NCI-H1417 (cell line): ENCODE results near the gene TNFRSF1B.

Experiments used
- DNase-seq, 3 experiments: peaks; one replicate each; lab custom pipeline; 2025; lab: John Stamatoyannopoulos, UW

Gene TNFRSF1B

DNA sequence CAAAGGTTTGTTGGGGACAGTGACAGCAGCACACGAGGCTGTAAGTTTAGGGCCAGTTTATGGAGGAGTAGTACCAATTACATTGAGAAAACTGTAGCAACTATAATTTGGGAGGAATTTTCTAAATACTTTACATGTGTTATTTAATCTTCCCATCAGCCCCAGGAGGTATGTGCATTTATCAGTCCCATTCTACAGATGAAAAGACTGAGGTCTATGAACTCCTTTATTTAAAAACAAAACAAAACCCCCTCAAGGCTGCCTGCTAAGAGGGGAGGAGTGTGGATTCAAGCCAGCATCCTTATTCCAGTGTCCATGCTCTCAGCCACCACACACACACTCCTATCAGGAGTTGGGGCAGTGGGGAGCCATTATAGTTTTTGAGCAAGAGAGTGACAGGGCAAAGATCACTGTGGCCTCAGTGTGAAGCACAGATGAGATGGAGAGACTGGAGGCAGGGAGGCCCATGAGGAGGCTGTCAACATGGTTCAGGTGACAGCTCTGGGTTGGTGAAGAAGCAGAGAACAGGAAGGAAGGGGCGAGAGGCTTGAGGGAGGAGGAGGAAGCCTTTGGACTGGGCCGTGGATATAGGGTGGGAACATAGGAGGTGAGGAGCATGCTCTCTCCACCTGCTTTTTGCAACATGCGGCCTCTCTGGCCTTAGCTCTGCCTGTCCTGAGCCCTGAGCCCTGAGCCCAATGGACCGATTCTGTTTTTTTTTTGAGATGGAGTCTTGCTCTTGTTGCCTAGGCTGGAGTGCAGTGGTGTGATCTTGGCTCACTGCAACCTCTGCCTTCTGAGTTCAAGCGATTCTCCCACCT, 9.7 kb downstream of the TNFRSF1B start:
- DNase-seq: no peak

DNA sequence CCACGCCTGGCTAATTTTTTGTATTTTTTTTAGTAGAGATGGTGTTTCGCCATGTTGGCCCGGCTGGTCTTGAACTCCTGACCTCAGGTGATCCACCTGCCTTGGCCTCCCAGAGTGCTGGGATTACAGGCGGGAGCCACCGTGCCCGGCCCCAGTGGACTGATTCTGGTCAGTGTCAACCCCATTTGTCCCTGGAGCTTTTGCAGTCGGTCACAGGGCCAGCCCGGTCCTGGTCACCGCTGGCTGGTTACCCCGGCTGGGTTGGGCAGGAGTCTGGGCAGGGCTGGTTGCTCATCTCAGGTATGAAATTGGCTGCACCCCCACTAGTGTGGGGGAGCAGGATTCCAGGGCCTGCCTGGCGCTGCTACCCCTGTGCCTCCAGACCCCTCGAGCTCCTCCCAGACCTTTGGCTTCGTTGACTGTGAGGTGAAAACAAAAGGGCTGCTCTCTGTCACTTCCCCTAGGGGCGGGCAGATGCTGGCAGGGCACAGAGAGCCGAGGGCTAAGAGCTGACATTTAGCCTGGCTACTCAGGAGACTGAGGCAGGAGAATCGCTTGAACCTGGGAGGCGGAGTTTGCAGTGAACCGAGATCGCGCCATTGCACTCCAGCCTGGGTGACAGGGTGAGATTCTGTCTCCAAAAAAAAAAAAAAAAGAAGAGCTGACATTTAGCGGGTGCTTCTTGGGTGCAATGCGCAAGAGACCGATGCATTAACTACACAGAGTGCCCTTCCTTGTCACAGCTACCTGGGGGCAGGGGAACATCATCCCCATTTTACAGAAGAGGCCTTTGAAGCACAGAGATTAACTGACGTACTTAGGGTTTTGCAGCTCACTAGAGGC, 10.6 kb downstream of the TNFRSF1B start:
- DNase-seq: peak in 2 of 3 experiments; percentile 17 to 20

DNA sequence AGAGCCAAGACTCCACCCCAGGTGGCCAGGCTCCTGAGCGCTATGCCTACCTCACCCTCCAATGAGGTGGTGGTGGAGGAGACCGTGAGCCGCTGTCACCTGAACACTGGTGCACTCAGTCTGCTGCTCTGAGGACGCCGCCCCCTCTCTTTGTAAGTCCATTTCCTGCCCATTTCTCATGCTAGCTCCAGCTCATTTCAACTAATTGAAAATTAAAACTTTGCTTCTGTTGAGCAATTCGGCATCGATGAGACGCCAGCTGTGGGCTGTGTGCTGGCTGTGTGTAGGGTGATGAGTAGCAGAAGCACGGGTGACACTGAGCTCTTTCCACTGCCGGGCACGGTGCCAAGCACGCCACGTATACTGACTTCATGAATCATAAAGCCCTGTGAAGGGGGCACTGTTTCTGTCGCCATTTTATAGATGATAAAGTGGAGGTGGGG, 11.2 kb downstream of the TNFRSF1B start:
- peak; percentile 57 to 78 (median 73) for DNase-seq

DNA sequence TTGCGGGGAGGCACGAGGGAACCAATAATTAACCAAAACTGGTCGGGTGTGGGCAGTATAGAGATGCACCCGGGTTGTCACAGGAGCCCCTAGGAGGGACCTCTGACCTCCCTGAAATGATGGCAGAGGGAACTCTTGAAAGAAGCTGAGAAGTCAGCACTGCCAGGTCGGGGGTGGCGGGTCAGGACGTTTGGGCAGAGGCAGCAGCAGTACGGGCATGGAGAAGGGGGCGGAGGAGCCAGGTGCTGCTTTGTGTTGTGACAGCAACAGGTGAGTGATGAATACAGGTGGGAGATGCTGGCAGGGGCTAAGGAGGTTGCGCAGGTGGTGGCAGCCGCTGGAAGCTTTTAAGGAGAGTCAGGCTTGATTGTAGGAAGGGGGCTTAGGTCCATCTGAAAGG, 11.7 kb downstream of the TNFRSF1B start:
- DNase-seq: peak; percentile 39 to 75 (median 62)

DNA sequence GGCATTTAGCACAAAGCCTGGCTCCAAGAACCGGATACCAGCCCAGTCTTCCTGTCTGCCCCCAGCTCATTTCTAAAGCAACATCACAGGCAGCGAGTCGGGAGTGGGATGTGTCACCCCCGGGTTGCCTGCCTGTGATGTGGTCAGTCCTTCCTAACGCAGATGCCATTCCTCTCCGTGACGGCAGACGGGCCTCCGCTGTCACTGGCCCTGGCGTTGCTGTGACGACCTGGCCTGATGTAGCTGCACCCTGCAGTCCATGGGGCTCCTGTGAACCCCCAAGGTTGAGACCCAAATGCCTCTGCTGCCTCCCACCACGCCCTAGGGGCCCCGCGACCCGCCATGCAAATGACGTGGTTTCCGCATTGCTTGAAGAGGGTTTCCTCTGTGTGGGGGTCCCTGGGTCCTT, 12.3 kb downstream of the TNFRSF1B start:
- no peak for DNase-seq

DNA sequence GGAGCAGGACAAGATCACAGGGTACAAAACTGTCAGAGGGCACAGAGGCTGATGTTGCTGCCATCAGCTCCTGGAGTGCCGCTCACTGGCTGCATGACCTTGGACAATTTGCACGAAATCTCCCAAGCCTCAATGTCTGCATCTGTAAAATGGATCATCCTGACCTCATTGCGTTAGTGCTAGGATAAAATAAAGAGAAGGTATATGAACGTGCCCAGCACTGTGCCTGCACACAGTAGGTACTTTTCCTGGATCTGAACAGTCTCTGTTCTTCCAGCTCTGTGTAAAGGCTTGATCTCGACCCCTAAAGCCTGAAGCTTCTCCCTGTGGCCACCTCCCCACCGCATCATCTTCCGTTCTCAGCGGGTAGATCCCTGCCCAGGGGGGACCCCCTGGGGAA, 12.9 kb downstream of the TNFRSF1B start:
- no peak for DNase-seq

DNA sequence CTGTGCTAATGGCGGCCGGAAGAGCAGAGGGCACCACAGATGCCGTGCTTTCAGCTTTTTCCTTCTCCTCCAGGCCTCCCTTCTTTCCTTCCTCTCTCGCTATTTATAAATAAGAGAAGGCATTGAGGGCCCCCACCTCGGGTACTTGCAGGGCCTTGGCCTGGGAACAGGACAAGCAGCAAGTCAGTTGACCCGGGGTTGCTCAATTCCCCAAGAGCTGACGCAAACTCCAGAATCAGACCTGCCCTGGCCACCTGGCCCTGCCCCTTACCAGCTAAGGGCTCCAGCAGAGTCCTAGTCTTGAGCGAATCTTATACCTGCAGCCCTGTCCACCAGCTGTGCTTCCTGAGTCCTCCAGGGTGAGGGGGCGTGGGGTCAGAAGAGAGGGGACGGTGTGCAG, 13.5 kb downstream of the TNFRSF1B start:
- no peak for DNase-seq

DNA sequence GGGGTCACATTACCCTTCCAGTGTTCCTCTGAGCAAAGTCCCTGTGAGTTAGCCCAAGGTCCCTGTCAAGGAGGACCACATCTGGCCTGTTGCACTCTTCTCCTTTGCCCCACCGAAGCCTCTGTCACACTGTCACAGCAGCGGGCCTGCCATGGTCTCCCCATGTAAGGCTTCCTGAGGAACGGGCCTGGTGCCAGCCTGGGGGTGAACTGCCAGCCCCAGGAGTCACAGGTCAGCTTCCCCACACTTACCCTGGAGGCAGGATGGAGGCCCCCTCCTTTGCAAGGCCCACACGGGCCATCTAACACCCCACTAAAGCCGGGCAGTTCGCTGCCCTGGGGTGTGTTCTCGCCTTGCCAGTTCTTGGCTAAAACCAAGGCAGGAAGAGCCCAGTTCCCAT, 14.1 kb downstream of the TNFRSF1B start:
- DNase-seq: no peak

DNA sequence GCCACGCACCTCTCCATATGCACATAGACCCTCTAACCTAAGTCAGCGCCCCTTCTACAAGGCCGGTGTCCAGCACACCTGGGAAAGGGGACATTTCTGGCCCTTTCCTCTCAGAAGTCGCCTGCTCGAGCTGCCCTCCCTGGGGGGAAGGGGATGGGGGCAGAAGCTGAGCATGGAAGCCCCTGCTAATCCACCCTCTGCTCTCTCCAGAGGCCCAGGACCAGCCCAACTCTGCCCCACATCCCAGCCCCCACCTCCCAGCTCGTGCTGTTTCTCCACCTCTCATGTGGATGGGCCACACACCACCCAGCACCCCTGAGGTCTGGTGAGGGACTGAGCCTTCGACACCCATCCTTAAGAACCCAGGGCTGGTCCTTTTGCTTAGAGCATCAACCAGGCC, 14.8 kb downstream of the TNFRSF1B start:
- no peak for DNase-seq

DNA sequence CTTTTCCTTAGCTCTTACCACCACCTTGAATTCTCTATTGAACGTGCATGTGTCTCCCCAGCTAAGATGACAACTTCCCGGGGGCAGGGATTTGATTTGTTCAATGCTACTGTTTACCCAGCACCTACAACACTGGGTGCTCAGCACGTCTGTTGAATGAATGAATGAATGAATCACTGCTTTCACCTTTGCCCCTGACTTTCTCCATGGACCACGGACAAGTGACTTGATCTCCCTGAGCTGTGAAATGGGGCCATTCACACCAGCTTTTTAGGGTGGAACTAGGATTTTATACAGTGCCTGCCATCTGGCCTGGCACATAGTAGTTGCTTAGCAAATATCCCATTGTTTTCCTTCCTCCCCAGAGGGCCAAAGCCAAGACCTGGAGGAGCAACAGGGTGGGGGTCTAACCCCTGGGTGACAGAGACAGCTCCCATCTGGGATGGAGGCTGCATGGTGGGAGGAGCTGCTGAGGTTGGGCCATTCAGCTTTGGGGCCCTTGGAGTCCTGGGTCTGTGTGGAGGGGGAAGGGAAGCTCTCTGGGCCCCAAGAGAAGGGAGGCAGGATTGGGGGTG, 15.7 kb downstream of the TNFRSF1B start:
- DNase-seq: no peak

DNA sequence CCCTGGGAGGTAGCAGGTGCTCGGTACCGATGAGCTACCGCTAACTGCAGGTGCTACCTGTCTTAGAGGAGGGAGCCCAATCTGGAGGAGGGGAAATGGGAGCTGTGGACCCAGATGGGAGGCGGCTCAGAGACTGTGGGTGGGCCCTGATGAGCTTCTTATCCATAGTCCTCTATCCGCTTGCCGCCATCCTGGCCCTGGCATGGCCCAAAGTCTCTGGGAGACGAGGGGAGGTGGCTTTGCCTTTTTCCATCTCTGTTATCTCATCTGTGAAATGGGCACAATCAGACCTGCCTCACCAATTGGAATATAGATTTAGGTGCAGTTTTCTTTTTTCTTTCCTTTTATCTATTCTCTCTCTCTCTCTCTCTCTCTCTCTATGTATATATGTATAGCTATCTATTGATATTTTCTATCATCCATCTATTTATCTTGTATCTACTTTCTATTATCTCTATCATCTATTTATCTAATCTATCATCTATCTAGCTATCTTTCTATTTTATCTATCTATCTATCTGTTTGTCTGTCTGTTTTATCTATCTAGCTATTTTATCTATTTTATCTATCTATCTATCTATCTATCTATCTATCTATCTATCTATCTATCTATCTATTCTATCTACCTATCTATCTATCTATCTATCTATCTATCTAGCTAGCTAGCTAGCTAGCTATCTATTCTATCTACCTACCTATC, 16.5 kb downstream of the TNFRSF1B start:
- DNase-seq: no peak

DNA sequence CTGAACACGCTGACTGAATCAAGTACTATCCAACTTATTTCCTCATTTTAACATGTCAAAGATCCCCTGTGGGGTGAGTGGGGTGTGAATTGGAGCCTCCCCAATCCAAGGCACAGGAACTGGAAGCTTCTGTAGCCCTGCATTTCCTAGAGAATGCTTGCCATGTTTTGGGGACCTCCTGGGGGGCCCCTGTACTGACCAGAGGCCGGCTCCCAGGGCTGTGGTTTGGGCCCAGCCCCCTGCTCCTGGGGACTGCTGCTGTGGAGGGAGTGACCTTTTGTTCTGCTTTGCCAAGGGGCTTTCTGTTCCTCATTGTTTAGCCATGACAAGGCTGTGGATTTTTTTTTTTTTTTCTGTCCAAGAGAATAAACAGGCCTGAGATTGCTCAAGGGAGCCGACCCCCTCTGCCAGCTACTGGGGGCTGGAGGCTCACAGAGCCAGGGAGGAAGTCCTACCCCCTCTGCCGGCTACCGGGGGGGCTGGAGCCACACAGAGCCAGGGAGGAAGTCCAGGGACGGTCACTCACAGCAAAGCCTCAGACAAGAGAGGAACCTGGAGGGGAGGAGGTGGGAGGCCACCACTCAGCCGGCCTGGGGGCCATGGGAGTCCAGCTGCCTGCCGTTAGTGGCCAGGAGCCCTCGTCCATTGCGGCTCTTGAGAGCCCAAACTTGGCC, 17.4 kb downstream of the TNFRSF1B start:
- DNase-seq: no peak

DNA sequence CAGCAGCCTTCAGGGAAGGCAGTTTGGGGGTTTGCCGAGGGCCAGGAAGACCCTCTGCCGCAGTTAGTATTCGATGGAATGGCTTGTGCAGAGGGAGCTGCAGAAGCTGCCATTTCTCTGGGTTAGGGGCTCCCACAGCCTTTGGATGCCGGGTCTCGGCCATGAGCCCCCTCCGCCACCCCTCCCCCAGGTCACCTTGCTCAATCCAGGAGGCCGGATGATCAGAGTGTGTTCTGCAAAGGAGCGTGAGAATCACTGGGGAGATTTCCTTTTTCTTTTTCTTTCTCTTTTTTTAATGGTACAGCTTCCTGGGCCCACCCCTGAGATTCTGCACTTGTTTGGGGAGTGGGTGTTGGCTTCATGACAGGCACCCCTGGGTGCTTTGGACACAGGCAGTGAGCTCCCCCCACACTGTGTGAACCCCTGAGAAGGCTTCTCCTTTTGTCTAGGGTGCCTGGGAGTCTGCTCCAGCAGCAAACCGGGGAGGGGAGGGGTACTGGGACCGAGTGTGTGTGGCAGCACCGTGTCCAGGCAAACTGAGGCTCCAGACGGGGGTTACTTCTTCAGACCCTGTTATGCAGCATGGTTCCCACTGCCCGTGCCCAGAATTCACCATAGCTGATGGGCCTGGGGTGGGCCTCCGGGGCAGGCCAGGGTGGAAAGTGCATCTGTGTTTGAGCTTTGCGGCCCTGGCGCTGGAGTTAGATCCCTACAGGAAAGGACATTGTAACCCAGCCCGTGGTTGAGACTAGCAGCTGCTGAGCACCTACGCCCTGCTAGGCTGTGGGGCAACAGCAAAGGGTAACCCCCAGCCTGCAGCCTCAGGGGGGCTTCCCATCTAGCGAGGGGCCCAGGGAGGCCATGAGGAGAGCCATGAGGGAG, 18.5 kb downstream of the TNFRSF1B start:
- DNase-seq: no peak

DNA sequence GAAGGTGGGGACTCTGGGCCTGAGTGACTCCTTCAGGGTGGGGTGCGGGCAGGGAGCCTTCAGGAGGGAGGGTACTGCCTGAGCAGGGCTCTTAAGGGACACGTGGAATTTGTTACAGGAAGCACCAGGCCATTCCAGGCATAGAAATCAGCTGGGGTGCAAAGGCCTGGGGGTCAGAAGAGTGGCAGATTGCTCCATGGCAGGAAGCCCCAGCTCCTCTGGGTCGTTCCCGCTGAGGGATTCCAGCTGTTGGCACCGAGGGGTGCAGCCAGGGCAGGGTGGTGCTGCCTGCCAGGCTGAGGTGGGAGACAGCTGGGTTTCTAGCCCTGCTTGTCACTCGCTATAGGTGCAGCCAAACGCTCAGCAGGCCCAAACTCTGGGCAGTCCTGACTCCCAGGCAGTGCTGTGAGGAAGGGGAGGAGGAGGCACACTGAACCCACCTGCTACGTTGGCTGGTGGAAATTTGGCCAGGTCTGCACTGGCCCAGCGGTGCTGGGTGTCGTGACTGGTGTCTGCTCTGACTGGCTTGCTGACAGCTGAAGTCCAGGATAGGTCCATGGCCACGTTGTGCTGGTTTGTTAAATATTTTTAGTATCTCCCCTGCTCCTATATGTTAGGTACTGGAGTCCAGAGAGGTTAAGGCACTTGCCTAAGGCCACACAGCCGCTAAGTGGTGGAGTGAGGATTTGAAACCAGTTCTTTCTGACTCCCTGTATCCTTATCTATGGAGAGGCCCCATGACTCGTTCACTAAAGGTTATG, 19.3 kb downstream of the TNFRSF1B start:
- DNase-seq: no peak

DNA sequence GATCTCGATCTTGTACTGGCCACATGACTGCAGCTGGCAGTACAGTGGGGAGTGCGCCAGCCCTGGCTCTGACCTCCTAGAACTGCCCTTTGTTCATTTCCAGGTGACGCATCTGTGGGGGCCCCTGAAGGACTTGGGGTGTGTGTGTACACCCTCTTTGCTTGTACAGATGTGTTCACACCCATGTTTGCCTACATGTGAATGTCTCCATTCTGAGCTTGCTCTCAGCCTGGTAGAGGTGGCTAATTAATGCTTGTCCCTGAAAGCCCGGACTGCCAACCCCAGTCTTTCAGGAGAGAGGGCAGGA, 19.8 kb downstream of the TNFRSF1B start:
- DNase-seq: no peak

DNA sequence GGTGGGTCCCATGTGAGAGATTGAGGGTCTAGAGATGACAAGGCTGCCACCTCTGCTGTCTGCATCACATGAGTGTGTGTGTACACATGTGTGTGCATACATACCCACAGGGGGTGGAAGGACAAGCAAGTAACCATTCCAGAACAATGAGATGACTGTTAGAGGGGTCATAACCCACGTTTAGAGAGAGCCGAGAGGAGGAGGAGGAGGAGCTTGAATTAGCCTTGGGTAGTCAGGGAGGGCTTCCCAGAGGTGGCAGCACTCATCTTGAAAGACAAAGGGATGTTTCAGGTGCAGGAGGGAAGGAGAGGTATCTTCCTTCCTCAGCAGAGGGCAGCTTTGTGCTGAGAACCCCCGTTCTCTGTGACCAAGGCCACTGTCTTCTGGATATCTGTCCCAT, 21.3 kb downstream of the TNFRSF1B start:
- DNase-seq: no peak

DNA sequence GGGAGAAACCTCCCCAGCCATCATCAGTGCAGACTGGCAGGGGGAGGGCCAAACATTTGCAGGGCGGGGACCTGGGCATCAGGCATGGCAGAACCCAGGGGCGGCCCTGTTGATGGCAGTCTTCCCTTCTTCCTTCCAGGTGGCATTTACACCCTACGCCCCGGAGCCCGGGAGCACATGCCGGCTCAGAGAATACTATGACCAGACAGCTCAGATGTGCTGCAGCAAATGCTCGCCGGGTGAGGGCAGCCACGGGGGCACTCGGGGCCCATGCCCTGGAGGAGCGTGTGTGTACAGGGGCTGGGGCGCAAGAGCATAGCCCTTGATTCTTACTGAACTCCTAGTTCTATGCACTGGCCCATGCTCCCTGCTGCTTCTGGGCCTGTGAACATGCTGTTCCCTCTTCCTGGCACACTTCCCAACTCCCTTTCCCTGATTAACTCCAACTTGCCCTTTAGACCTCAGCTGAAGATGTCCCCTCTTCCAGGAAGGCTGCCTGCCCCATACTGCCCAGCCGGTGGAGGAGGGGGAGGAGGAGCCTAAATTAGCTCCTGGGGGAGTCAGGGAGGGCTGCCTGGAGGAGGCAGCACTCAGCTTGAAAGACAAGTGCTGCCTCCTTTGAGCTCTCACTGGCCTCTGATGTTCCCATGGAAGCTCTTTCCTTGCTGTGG, 22.0 kb downstream of the TNFRSF1B start:
- DNase-seq: no peak

DNA sequence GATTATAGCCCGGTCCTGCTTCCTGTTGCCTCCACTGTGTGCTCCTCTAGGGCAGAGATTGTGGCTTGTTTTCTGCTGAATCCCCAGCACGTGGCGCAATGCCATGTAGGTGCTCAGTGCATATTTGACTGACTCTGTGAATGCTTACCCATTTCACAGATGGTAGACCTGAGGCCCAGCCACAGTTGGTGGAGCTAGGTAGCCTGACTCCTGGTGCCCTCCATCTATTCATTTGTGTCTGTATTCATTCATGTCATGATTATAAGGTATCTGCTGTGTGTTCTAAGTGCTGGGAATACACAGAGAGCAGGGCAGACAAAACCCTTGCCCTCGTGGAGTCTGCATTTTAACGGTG, 22.5 kb downstream of the TNFRSF1B start:
- DNase-seq: no peak

DNA sequence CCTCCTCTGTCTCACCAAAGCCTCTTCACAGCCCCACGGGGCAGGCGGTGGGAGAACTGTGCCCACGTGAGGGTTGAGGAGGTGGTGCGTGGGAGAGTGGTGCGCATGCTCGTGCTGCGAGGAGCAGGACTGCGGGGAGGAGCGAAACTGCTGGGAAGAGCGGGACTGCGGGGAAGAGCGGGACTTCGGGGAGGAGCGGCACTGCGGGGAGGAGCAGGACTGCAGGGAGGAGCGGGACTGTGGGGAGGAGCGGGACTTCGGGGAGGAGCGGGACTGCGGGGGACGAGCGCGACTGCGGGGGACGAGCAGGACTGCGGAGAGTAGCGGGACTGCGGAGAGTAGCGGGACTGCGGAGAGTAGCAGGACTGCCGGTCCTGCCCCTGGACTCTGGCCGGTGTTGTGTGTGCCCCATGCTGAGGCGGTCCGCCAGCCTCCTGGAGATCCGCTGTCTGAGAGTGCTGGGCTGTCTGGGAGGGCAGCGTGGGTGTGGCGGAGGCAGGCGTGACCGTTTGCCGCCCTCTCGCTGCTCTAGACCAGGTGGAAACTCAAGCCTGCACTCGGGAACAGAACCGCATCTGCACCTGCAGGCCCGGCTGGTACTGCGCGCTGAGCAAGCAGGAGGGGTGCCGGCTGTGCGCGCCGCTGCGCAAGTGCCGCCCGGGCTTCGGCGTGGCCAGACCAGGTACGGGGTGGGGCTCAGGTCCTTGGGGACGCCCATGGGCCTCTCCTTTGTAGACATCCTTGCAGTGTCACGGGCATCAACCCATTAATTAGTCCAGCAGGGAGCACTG, 24.6 kb downstream of the TNFRSF1B start:
- peak; percentile 46 to 72 (median 50) for DNase-seq
